ENCODE data around the gene TRERF1.
A peak's percentile ranks its signal among the peaks of the same experiment; 100 is the strongest.

The TRERF1 gene

DNA sequence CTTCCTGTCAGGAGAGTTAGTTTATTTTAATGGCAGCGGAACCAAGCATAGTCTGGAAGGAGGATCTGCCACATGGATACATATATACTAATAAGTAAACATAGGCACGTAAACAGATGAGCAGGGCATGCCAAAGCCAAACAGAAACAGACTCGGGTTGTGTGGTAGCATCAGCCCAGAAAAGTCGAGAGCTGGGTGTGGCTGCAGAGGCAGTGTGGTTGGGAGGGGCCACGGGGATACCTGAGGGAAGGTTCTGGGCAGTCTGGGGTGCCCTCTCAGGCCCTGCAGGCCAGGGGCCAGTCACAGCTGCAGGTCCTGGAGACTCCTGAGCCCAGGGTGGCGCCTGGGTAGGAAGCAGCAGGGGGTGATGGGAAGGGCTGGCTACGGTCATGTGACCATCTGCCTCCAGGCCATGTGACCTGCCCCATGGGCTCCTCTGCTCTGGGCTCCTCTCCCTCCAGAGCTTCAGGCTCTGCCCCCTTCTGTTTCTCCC, 191.3 kb downstream of the TRERF1 start:
- TF ChIP-seq ZNF8 (CRISPR knock-in tag; IDR thresholded peaks at IDR 0.05) = no peak
- no peak for TF ChIP-seq TOX (CRISPR knock-in tag; IDR thresholded peaks at IDR 0.05; ENCODE audit: borderline replicate concordance)
- no peak for TF ChIP-seq ARNTL (CRISPR knock-in tag; IDR thresholded peaks at IDR 0.05; ENCODE audit: borderline replicate concordance, low read depth)
- TF ChIP-seq SNAI2 (CRISPR knock-in tag; IDR thresholded peaks at IDR 0.05) = no peak
- no peak for TF ChIP-seq BACH2 (CRISPR knock-in tag; IDR thresholded peaks at IDR 0.05; ENCODE audit: borderline replicate concordance)
- TF ChIP-seq ISL1 (CRISPR knock-in tag; IDR thresholded peaks at IDR 0.05) = no peak
- TF ChIP-seq, protein P1, sequence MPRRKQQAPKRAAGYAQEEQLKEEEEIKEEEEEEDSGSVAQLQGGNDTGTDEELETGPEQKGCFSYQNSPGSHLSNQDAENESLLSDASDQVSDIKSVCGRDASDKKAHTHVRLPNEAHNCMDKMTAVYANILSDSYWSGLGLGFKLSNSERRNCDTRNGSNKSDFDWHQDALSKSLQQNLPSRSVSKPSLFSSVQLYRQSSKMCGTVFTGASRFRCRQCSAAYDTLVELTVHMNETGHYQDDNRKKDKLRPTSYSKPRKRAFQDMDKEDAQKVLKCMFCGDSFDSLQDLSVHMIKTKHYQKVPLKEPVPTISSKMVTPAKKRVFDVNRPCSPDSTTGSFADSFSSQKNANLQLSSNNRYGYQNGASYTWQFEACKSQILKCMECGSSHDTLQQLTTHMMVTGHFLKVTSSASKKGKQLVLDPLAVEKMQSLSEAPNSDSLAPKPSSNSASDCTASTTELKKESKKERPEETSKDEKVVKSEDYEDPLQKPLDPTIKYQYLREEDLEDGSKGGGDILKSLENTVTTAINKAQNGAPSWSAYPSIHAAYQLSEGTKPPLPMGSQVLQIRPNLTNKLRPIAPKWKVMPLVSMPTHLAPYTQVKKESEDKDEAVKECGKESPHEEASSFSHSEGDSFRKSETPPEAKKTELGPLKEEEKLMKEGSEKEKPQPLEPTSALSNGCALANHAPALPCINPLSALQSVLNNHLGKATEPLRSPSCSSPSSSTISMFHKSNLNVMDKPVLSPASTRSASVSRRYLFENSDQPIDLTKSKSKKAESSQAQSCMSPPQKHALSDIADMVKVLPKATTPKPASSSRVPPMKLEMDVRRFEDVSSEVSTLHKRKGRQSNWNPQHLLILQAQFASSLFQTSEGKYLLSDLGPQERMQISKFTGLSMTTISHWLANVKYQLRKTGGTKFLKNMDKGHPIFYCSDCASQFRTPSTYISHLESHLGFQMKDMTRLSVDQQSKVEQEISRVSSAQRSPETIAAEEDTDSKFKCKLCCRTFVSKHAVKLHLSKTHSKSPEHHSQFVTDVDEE (CRISPR knock-in tag; IDR thresholded peaks at IDR 0.05) = no peak
- TF ChIP-seq ZNF565 (CRISPR knock-in tag; conservative IDR thresholded peaks at IDR 0.05; ENCODE audit: low read depth) = no peak
- TF ChIP-seq RARB (CRISPR knock-in tag; IDR thresholded peaks at IDR 0.05) = no peak
- peak; percentile 44 for ATAC-seq

DNA sequence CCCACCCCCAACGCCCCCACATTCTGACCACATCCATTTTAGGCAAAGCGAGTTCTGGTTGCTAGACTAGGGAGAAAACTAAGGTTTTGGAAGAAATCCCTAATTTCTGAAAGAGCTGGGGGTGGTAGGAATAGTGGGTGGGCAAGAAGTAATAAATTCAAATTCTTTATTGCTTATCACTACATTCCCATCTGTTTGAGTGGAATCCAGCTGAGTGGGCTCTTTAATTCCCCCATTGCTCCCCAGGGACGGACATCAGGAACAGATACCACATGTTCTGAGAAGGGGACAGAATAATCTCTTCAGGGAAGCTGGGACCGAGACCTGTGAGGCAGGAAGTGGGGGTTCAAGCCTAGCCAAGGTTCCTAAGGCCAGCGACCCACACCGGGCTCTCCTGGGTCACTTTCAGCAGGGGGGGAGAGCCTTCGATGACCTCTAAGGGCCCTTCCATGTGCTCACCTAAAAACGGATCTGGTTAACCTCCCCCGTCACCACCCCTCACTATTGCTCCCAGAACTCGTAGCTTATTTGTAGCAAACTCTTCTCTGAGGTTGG, 191.8 kb downstream of the TRERF1 start:
- ATAC-seq = no peak
- TF ChIP-seq, protein P2, sequence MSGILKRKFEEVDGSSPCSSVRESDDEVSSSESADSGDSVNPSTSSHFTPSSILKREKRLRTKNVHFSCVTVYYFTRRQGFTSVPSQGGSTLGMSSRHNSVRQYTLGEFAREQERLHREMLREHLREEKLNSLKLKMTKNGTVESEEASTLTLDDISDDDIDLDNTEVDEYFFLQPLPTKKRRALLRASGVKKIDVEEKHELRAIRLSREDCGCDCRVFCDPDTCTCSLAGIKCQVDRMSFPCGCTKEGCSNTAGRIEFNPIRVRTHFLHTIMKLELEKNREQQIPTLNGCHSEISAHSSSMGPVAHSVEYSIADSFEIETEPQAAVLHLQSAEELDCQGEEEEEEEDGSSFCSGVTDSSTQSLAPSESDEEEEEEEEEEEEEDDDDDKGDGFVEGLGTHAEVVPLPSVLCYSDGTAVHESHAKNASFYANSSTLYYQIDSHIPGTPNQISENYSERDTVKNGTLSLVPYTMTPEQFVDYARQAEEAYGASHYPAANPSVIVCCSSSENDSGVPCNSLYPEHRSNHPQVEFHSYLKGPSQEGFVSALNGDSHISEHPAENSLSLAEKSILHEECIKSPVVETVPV (CRISPR knock-in tag; IDR thresholded peaks at IDR 0.05) = no peak
- TF ChIP-seq BACH2 (CRISPR knock-in tag; IDR thresholded peaks at IDR 0.05; ENCODE audit: borderline replicate concordance) = no peak
- TF ChIP-seq ZC3H10 (CRISPR knock-in tag; IDR thresholded peaks at IDR 0.05) = no peak
- TF ChIP-seq ZNF70 (CRISPR knock-in tag; IDR thresholded peaks at IDR 0.05) = no peak
- no peak for TF ChIP-seq GLIS3 (CRISPR knock-in tag; IDR thresholded peaks at IDR 0.05)
- TF ChIP-seq, protein P3, sequence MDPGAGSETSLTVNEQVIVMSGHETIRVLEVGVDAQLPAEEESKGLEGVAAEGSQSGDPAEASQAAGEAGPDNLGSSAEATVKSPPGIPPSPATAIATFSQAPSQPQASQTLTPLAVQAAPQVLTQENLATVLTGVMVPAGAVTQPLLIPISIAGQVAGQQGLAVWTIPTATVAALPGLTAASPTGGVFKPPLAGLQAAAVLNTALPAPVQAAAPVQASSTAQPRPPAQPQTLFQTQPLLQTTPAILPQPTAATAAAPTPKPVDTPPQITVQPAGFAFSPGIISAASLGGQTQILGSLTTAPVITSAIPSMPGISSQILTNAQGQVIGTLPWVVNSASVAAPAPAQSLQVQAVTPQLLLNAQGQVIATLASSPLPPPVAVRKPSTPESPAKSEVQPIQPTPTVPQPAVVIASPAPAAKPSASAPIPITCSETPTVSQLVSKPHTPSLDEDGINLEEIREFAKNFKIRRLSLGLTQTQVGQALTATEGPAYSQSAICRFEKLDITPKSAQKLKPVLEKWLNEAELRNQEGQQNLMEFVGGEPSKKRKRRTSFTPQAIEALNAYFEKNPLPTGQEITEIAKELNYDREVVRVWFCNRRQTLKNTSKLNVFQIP (CRISPR knock-in tag; IDR thresholded peaks at IDR 0.05; ENCODE audit: borderline replicate concordance, low read depth) = no peak
- TF ChIP-seq, protein P4, sequence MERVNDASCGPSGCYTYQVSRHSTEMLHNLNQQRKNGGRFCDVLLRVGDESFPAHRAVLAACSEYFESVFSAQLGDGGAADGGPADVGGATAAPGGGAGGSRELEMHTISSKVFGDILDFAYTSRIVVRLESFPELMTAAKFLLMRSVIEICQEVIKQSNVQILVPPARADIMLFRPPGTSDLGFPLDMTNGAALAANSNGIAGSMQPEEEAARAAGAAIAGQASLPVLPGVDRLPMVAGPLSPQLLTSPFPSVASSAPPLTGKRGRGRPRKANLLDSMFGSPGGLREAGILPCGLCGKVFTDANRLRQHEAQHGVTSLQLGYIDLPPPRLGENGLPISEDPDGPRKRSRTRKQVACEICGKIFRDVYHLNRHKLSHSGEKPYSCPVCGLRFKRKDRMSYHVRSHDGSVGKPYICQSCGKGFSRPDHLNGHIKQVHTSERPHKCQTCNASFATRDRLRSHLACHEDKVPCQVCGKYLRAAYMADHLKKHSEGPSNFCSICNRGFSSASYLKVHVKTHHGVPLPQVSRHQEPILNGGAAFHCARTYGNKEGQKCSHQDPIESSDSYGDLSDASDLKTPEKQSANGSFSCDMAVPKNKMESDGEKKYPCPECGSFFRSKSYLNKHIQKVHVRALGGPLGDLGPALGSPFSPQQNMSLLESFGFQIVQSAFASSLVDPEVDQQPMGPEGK (CRISPR knock-in tag; IDR thresholded peaks at IDR 0.05; ENCODE audit: borderline replicate concordance) = no peak
- TF ChIP-seq ZFP3 (CRISPR knock-in tag; IDR thresholded peaks at IDR 0.05) = no peak
- TF ChIP-seq SNAI2 (CRISPR knock-in tag; IDR thresholded peaks at IDR 0.05) = no peak
- no peak for TF ChIP-seq ISL1 (CRISPR knock-in tag; IDR thresholded peaks at IDR 0.05)
- no peak for TF ChIP-seq CSDC2 (CRISPR knock-in tag; IDR thresholded peaks at IDR 0.05)
- TF ChIP-seq, protein P1 (CRISPR knock-in tag; IDR thresholded peaks at IDR 0.05) = no peak
- TF ChIP-seq ARNTL (CRISPR knock-in tag; IDR thresholded peaks at IDR 0.05; ENCODE audit: borderline replicate concordance, low read depth) = no peak
- TF ChIP-seq ZFP30 (CRISPR knock-in tag; IDR thresholded peaks at IDR 0.05) = no peak
- no peak for TF ChIP-seq ESRRG (CRISPR knock-in tag; IDR thresholded peaks at IDR 0.05)
- TF ChIP-seq TCF4 (CRISPR knock-in tag; IDR thresholded peaks at IDR 0.05; ENCODE audit: borderline replicate concordance) = no peak
